ENCODE results near the gene ATP6AP1. TPM values are rescaled to one million over a fixed set of nuclear protein-coding genes. Genes with fewer than 3 reads are reported as not detected.

The ATP6AP1 gene
- total and polyA plus RNA-seq, 9 of the 15 experiments (the other 6 are each of a cell fraction or from before 2014, with no cell fraction given): 8.3 to 90.5 (median 52.9) TPM

- no peak for TF ChIP-seq MCM5 (IDR thresholded peaks at IDR 0.05; ENCODE audit: low read depth)
- TF ChIP-seq EP300 (IDR thresholded peaks at IDR 0.05; ENCODE audit: low read length): no peak
- TF ChIP-seq, protein P1, sequence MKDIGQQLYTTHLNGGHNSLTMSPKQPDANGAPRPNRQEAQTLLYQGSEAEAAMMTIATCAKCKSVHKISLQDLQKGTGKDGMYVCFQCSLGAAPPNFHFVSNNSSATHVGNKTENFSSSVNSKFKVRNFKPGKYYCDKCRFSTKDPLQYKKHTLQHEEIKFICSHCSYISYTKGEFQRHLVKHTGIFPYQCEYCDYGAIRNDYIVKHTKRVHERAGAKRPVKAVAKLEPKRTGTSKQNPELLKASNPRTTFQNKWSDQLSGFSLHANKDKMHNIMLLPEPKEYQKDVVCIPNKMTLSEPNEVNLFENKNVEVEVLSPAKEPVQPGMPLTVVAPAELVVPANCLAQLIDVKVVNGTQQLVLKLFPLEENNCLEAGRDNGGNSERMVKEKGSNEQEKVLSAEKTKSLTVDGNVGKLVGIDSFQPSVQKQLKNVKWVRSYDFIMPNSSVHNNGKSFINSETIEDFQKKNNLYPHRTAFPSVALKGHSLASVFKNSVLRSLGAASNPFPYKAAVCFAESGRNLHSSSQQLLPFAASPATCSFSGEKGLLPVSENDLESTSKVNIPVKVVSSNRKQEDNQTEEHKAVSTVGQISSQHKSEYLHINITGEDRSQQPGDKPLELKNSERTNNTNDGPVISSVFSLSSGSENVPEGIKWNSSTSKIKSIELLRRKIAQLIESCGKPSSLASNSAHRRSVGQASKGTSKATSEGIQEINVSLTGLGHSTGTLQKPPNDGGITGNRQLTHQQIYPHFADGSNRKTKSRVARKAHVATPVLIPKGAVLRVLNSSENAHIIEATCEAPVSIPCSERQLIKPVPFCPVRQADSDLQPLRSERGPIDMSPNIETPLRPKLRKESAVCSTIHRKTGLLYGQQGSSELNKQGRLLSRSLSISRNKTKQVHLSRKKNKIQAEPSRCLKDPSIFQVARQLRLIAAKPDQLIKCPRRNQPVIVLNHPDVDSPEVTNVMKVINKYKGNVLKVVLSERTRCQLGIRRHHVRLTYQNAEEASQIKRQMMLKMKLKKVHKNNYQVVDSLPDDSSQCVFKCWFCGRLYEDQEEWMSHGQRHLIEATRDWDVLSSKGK (CRISPR knock-in tag; IDR thresholded peaks at IDR 0.05): no peak
- TF ChIP-seq HNRNPL (IDR thresholded peaks at IDR 0.05; ENCODE audit: low read depth, low read length): no peak
- TF ChIP-seq, protein P2, sequence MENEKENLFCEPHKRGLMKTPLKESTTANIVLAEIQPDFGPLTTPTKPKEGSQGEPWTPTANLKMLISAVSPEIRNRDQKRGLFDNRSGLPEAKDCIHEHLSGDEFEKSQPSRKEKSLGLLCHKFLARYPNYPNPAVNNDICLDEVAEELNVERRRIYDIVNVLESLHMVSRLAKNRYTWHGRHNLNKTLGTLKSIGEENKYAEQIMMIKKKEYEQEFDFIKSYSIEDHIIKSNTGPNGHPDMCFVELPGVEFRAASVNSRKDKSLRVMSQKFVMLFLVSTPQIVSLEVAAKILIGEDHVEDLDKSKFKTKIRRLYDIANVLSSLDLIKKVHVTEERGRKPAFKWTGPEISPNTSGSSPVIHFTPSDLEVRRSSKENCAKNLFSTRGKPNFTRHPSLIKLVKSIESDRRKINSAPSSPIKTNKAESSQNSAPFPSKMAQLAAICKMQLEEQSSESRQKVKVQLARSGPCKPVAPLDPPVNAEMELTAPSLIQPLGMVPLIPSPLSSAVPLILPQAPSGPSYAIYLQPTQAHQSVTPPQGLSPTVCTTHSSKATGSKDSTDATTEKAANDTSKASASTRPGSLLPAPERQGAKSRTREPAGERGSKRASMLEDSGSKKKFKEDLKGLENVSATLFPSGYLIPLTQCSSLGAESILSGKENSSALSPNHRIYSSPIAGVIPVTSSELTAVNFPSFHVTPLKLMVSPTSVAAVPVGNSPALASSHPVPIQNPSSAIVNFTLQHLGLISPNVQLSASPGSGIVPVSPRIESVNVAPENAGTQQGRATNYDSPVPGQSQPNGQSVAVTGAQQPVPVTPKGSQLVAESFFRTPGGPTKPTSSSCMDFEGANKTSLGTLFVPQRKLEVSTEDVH (IDR thresholded peaks at IDR 0.05; ENCODE audit: low read depth, partially characterized antibody): peak; percentile 83
- TF ChIP-seq KLF1 (tag; IDR thresholded peaks at IDR 0.05): no peak
- no peak for TF ChIP-seq ZNF77 (CRISPR knock-in tag; IDR thresholded peaks at IDR 0.05)
- TF ChIP-seq MTA1 (IDR thresholded peaks at IDR 0.05; ENCODE audit: borderline replicate concordance): no peak
- TF ChIP-seq TFAP4 (CRISPR knock-in tag; IDR thresholded peaks at IDR 0.05; ENCODE audit: borderline replicate concordance): peak; percentile 58
- no peak for TF ChIP-seq NKRF (IDR thresholded peaks at IDR 0.05; ENCODE audit: borderline replicate concordance)
- TF ChIP-seq, protein P3, sequence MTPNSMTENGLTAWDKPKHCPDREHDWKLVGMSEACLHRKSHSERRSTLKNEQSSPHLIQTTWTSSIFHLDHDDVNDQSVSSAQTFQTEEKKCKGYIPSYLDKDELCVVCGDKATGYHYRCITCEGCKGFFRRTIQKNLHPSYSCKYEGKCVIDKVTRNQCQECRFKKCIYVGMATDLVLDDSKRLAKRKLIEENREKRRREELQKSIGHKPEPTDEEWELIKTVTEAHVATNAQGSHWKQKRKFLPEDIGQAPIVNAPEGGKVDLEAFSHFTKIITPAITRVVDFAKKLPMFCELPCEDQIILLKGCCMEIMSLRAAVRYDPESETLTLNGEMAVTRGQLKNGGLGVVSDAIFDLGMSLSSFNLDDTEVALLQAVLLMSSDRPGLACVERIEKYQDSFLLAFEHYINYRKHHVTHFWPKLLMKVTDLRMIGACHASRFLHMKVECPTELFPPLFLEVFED (CRISPR knock-in tag; conservative IDR thresholded peaks at IDR 0.05): peak; percentile 94
- no peak for TF ChIP-seq ZNF785 (CRISPR knock-in tag; IDR thresholded peaks at IDR 0.05)
- no peak for TF ChIP-seq CC2D1A (IDR thresholded peaks at IDR 0.05)
- TF ChIP-seq, protein P4, sequence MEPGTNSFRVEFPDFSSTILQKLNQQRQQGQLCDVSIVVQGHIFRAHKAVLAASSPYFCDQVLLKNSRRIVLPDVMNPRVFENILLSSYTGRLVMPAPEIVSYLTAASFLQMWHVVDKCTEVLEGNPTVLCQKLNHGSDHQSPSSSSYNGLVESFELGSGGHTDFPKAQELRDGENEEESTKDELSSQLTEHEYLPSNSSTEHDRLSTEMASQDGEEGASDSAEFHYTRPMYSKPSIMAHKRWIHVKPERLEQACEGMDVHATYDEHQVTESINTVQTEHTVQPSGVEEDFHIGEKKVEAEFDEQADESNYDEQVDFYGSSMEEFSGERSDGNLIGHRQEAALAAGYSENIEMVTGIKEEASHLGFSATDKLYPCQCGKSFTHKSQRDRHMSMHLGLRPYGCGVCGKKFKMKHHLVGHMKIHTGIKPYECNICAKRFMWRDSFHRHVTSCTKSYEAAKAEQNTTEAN (CRISPR knock-in tag; IDR thresholded peaks at IDR 0.05): 0 out of 2 replicates have a peak, but pooled peaks have one; percentile 15
- no peak for TF ChIP-seq ZNF707 (CRISPR knock-in tag; conservative IDR thresholded peaks at IDR 0.05)
Measured at GRCh38 chrX:154401045-154401799, 27.3 kb upstream of the ATP6AP1 start (continued).

All from K562 (cell line).